Loucy (cell line): Measurements from ENCODE around the gene DENND2A.

Experiments used
- H2AFZ ChIP-seq: fragments of 200-600 bp; sonication (generic); 2 replicates; pipeline ENCODE4 v1.6.0; 2016; ENCODE audit warnings: antibody characterized with exemption, mild to moderate bottlenecking, low read length, moderate library complexity
- H3F3A ChIP-seq: fragments of 200-600 bp; 2 replicates; pipeline ENCODE4 v1.6.0; 2016; ENCODE audit warnings: antibody characterized with exemption, low read depth, mild to moderate bottlenecking
- H3K27me3 ChIP-seq: fragments of 200-600 bp; sonication (generic); 2 replicates; pipeline ENCODE4 v1.6.1; 2014; ENCODE audit warnings: low read length, mild to moderate bottlenecking; ENCODE audit not compliant: insufficient read depth, poor library complexity, severe bottlenecking
- H3K36me3 ChIP-seq: fragments of 200-600 bp; sonication (generic); 2 replicates; pipeline ENCODE4 v1.6.1; 2016; ENCODE audit warnings: low read length; ENCODE audit not compliant: insufficient read depth
- H3K4me1 ChIP-seq: fragments of 200-600 bp; sonication (generic); 2 replicates; pipeline ENCODE4 v1.5.1; 2014; ENCODE audit warnings: low read length, mild to moderate bottlenecking; ENCODE audit not compliant: insufficient read depth, poor library complexity, severe bottlenecking
- H3K4me2 ChIP-seq: fragments of 200-600 bp; sonication (generic); 2 replicates; pipeline ENCODE4 v1.6.0; 2014; ENCODE audit warnings: antibody characterized with exemption, low read length, low read depth, mild to moderate bottlenecking; ENCODE audit not compliant: poor library complexity, severe bottlenecking
- H3K4me3 ChIP-seq: fragments of 200-600 bp; sonication (generic); 2 replicates; pipeline ENCODE4 v1.5.1; 2014; ENCODE audit warnings: low read length, mild to moderate bottlenecking, mixed read lengths; ENCODE audit not compliant: poor library complexity, severe bottlenecking
- H3K79me2 ChIP-seq: fragments of 200-600 bp; sonication (generic); 2 replicates; pipeline ENCODE4 v1.6.1; 2014; ENCODE audit warnings: low read length; ENCODE audit not compliant: insufficient read depth
- H3K9ac ChIP-seq: fragments of 200-600 bp; sonication (generic); 2 replicates; pipeline ENCODE4 v1.6.0; 2014; ENCODE audit warnings: mild to moderate bottlenecking, low read depth, low read length, moderate library complexity; ENCODE audit not compliant: poor library complexity, severe bottlenecking
- H3K9me2 ChIP-seq: fragments of 200-600 bp; sonication (generic); replicated peaks from 2 replicates; pipeline ENCODE4 v1.6.1; 2016; ENCODE audit warnings: low read depth, low read length, mixed read lengths
- H3K9me3 ChIP-seq: fragments of 200-600 bp; sonication (generic); 2 replicates; pipeline ENCODE4 v1.6.1; 2014; ENCODE audit warnings: mild to moderate bottlenecking, antibody characterized with exemption, low read length, low read depth; ENCODE audit not compliant: insufficient read depth
- H4K20me1 ChIP-seq: fragments of 200-600 bp; sonication (generic); 2 replicates; pipeline ENCODE4 v1.6.0; 2014; ENCODE audit warnings: antibody characterized with exemption, low read length, mild to moderate bottlenecking; ENCODE audit not compliant: insufficient read depth, poor library complexity, severe bottlenecking
- CTCF ChIP-seq: fragments of 200-600 bp; sonication (generic); conservative IDR thresholded peaks from 2 replicates; pipeline ENCODE4 v1.5.1; 2014; ENCODE audit warnings: mild to moderate bottlenecking, antibody characterized with exemption, low read length
- EZH2phosphoT487 ChIP-seq: fragments of 200-600 bp; IDR thresholded peaks from 2 replicates; pipeline ENCODE4 v1.6.1; 2018; ENCODE audit warnings: antibody characterized with exemption, mild to moderate bottlenecking, moderate library complexity, borderline replicate concordance

Gene DENND2A

GRCh38 chr7:140519007-140519399 lies 121.6 kb downstream of the DENND2A start:
- H3K4me2 ChIP-seq, result no peak overlapping the region
- H3K79me2 ChIP-seq, result no peaks in the 10 kb centered on the region
- H3K9me2 ChIP-seq, result no peaks in the 10 kb centered on the region
- no peak overlapping the region for H3K4me3 ChIP-seq
- no peaks in the 10 kb centered on the region for H3K9me3 ChIP-seq
- H3K4me1 ChIP-seq, result no peaks in the 10 kb centered on the region
- H3F3A ChIP-seq, result no peaks in the 10 kb centered on the region
- peak overlapping the region; percentile 49; the same call in 1 of the 2 replicates for H2AFZ ChIP-seq
- no peaks in the 10 kb centered on the region for H4K20me1 ChIP-seq
- no peaks in the 10 kb centered on the region for H3K27me3 ChIP-seq
- no peaks in the 10 kb centered on the region for H3K36me3 ChIP-seq
- TF ChIP-seq CTCF (no peak), EZH2phosphoT487 (no peak)
- no peak overlapping the region for H3K9ac ChIP-seq

- no peaks in the 10 kb centered on the region for H3K9me3 ChIP-seq
- H3K4me3 ChIP-seq, result no peak overlapping the region
- H3K27me3 ChIP-seq, result no peaks in the 10 kb centered on the region
- TF ChIP-seq EZH2phosphoT487, result no peak
- TF ChIP-seq CTCF, result no peak
- no peaks in the 10 kb centered on the region for H4K20me1 ChIP-seq
- H3K79me2 ChIP-seq, result no peaks in the 10 kb centered on the region
- H3F3A ChIP-seq, result no peaks in the 10 kb centered on the region
- peak overlapping the region; percentile 8 for H3K4me2 ChIP-seq
- no peak overlapping the region for H3K9ac ChIP-seq
- no peaks in the 10 kb centered on the region for H3K36me3 ChIP-seq
- no peaks in the 10 kb centered on the region for H3K4me1 ChIP-seq
- no peaks in the 10 kb centered on the region for H3K9me2 ChIP-seq
- peak overlapping the region; percentile 87 for H2AFZ ChIP-seq
Measured at GRCh38 chr7:140518370-140519006, 122.1 kb downstream of the DENND2A start.

- Histone ChIP-seq H3K4me2 (peak overlapping the region; percentile 8), H3K27me3 (no peaks in the 10 kb centered on the region)
- TF ChIP-seq CTCF (peak; percentile 77), EZH2phosphoT487 (no peak)
Measured at GRCh38 chr7:140517546-140518369, 122.9 kb downstream of the DENND2A start.

More at GRCh38 chr7:140517546-140518369, 122.9 kb downstream of the DENND2A start:
- H3F3A ChIP-seq, result no peaks in the 10 kb centered on the region
- no peaks in the 10 kb centered on the region for H3K9me2 ChIP-seq
- H3K4me1 ChIP-seq, result no peaks in the 10 kb centered on the region
- no peak overlapping the region for H3K9ac ChIP-seq
- H3K36me3 ChIP-seq, result no peaks in the 10 kb centered on the region
- no peaks in the 10 kb centered on the region for H3K9me3 ChIP-seq
- no peaks in the 10 kb centered on the region for H3K79me2 ChIP-seq
- no peaks in the 10 kb centered on the region for H4K20me1 ChIP-seq
- peak overlapping the region; percentile 87 for H2AFZ ChIP-seq
- no peak overlapping the region for H3K4me3 ChIP-seq
